Skeletal muscle tissue (tissue), 4 donors: ENCODE results near the gene TNFRSF19. TPM values are rescaled to one million over a fixed set of nuclear protein-coding genes. Genes with fewer than 3 reads are reported as not detected.

ENCODE experiments used
- H3K27ac ChIP-seq: one replicate; pipeline ENCODE4 v1.7.0; 2013; ENCODE audit warnings: mild to moderate bottlenecking, low read depth, low read length, inconsistent platforms
- H3K27me3 ChIP-seq, 3 donors: one replicate each; pipeline ENCODE4 v1.7.0; 2013; ENCODE audit warnings: low read length in 3 of 3; ENCODE audit not compliant: control insufficient read depth in 3 of 3, insufficient read depth in 3 of 3
- H3K36me3 ChIP-seq, 3 donors: one replicate each; pipeline ENCODE4 v1.7.0; 2013; ENCODE audit warnings: low read length in 3 of 3; ENCODE audit not compliant: control insufficient read depth in 3 of 3, insufficient read depth in 3 of 3
- H3K4me1 ChIP-seq, 3 donors: one replicate each; pipeline ENCODE4 v1.7.0; 2013; ENCODE audit warnings: low read length in 3 of 3, mild to moderate bottlenecking in 3 of 3; ENCODE audit not compliant: control insufficient read depth in 3 of 3, insufficient read depth in 3 of 3
- H3K4me3 ChIP-seq, 3 donors: one replicate each; pipeline ENCODE4 v1.7.0; 2013; ENCODE audit warnings: low read length in 3 of 3
- H3K9ac ChIP-seq, 3 donors: one replicate each; pipeline ENCODE4 v1.7.0; 2013; ENCODE audit warnings: low read length in 3 of 3, mild to moderate bottlenecking in 3 of 3, moderate library complexity in 2 of 3, low read depth in 1 of 3
- H3K9me3 ChIP-seq, 3 donors: one replicate each; pipeline ENCODE4 v1.7.0; 2013; ENCODE audit warnings: low read length in 3 of 3; ENCODE audit not compliant: control insufficient read depth in 3 of 3
- total RNA-seq: library from RNA; depleted of rRNA; stranded (reverse); fragments of >200 nt; gene quantifications from one replicate; pipeline ENCODE4 v1.2.3, GENCODE V29; 2014
- donor health status: Osteomylitis.

Gene TNFRSF19
- total RNA-seq, 1 donor from 2014 or later = 13.0 TPM

DNA sequence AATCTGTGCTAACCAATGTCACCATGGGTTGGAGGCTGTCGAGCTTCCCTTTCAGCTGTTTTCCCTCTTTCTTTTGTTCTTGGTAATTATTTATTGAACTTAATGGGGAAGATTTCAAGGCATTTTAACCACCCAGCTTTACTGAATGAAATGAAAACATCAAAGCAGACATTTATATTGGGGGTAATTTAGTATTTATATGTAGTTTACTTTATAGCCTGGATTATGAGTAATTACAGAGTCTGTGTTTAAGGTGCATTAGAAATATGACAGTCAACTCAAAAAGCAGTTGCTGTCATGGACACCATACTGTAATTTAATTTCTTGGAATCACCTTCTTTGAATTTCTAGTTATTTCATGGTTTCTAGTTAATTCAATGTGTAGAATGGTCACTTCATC is 42.0 kb downstream of the TNFRSF19 start:
- Histone ChIP-seq H3K4me3 (no peak overlapping the region), H3K9me3 (no peaks in the 10 kb centered on the region), H3K9ac (no peak overlapping the region), H3K36me3 (no peaks in the 10 kb centered on the region), H3K27ac (no peak overlapping the region), H3K4me1 (peaks cover 8 to 11% (median 10%) of the 10 kb centered on the region in 3 donors), H3K27me3 (no peaks in the 10 kb centered on the region)

DNA sequence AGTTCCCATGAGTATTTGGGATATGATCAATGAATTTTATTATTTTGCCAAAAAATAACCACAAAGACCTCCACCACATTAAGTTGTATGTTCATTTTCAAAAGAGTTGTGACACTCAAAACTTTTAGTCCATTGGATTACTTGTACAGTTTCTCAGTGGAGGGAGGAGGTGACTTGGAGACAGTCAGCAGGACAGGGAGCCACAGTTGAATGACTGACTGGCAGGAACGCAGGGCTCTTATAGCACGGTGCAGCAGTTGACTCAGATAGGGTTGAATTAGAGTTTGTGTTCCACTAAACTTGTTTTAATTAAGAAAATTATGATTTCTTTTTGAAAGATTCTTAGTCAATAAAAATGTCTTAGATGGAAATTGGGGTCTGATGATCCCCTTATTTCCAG is 42.5 kb downstream of the TNFRSF19 start:
- Histone ChIP-seq H3K4me3 (no peak overlapping the region), H3K27me3 (no peaks in the 10 kb centered on the region), H3K4me1 (peaks cover 8 to 11% (median 10%) of the 10 kb centered on the region in 3 donors), H3K36me3 (no peaks in the 10 kb centered on the region), H3K27ac (no peak overlapping the region), H3K9ac (no peak overlapping the region), H3K9me3 (no peaks in the 10 kb centered on the region)

DNA sequence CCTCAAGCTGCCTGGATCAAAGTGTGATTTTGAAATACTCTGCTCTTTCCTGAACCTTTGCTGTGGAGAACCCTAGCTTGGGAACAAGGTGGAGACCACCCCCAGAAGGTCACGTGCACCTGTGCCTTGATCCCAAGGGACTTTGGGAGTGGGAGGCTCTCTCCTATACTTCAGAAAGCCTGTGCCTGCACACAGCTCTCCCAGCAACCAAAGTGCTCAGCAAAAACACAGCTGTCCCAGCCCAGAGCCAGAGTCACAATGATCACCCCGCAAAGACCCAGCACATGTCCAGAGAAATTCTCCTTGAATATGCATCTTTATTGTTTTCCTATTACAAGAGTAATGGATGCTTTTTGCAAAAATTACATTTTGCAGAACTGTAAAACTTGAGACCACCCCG is 43.4 kb downstream of the TNFRSF19 start:
- H3K9ac ChIP-seq = no peak overlapping the region
- peaks cover 7 to 10% (median 8%) of the 10 kb centered on the region in 3 donors for H3K4me1 ChIP-seq
- no peaks in the 10 kb centered on the region for H3K9me3 ChIP-seq

DNA sequence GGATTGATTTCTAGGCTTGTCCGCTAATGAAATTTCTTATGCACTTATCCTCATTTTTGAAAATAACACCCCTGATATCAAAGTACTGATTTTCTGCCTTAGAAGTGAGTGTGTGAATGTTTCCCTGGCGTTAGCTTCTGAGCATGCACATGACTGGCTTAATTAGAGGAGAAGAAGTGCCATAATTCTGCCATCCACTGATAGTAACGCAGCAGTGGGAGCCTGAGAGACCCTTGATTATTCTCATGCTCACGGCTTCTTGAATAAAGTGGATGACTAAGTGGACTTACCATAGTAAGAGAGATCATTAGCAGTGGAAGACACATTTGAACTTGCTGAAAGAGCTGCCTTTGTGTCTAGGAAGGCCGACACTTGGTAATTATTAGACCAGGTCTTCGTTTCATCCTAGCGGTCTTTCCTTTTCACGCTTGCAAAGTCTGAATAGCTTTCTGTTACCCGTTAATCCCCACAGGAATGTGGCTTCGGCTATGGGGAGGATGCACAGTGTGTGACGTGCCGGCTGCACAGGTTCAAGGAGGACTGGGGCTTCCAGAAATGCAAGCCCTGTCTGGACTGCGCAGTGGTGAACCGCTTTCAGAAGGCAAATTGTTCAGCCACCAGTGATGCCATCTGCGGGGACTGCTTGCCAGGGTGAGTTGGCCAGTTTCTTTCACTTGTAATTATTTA is 45.3 kb downstream of the TNFRSF19 start:
- Histone ChIP-seq H3K36me3 (no peaks in the 10 kb centered on the region), H3K27ac (no peak overlapping the region), H3K4me1 (peaks cover 0 to 5% (median 4%) of the 10 kb centered on the region in 3 donors), H3K27me3 (no peaks in the 10 kb centered on the region), H3K9ac (no peak overlapping the region), H3K9me3 (no peaks in the 10 kb centered on the region), H3K4me3 (no peak overlapping the region)

More for the DNA sequence above, 43.4 kb downstream of the TNFRSF19 start:
- H3K27me3 ChIP-seq = no peaks in the 10 kb centered on the region
- H3K4me3 ChIP-seq = no peak overlapping the region
- H3K27ac ChIP-seq = no peak overlapping the region
- no peaks in the 10 kb centered on the region for H3K36me3 ChIP-seq

DNA sequence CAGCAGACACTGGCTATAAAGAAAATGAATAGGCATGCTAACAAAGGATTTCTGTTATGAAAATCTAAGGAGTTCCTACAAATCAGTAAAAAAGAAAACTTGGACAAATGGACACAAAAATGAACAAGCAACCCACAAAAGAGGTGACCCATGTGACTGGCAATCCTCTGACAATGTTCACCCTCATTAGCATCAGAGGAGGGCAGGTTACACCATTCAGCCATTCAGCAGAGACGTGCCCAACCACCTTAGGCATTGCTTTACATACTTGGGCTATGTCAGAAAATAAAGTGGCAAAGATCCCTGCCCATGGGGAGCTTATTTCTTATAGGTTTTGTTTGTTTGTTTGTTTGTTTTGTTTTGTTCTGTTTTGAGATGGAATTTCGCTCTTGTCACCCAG is 46.0 kb downstream of the TNFRSF19 start:
- Histone ChIP-seq H3K9ac (no peak overlapping the region), H3K36me3 (no peaks in the 10 kb centered on the region), H3K4me1 (peaks cover 0 to 3% (median 3%) of the 10 kb centered on the region in 3 donors), H3K27ac (no peak overlapping the region), H3K9me3 (no peaks in the 10 kb centered on the region), H3K27me3 (no peaks in the 10 kb centered on the region), H3K4me3 (no peak overlapping the region)

DNA sequence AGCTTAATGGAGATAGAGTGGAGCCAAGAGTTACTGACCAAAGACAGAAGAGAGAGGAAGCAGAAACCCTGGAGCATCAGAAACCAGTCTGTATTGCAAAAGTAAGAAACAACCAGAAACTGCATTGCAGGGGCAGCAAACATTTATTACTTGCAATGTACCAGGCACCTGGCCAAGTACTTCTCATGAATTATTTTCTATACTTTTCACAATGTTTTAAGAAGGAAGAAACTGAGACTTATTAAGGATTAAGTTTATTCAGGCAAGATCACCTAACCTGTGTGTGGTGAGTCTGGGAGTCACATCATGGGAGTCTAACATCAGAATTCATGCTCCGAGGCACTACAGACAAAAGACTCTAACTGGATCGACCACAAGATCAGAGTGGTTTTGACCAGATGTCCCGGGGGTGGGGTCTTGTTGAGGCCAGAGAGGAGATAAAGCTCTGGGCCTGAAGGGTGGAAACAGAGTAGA is 47.4 kb downstream of the TNFRSF19 start:
- peaks cover 0 to 3% (median 0%) of the 10 kb centered on the region in 3 donors for H3K4me1 ChIP-seq
- H3K4me3 ChIP-seq = no peak overlapping the region
- no peaks in the 10 kb centered on the region for H3K27me3 ChIP-seq
- H3K27ac ChIP-seq = no peak overlapping the region
- no peak overlapping the region for H3K9ac ChIP-seq
- no peaks in the 10 kb centered on the region for H3K36me3 ChIP-seq
- no peaks in the 10 kb centered on the region for H3K9me3 ChIP-seq

DNA sequence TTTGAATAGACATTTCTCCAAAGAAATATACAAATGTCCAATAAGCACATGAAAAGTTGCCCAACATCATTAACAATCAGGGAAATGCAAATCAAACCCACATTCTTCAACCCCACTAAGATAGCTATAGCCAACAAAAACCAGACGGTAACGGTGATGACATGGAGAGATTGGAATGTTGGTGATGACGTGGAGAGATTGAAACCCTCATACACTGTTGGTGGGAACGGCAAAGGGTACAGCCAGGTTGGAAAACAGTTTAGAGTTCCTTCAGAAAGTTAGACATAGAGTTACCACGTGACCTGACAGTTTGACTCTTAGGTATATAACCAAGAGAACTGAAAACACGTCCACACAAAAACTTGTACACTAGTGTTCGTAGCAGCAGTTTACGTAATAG is 48.1 kb downstream of the TNFRSF19 start:
- Histone ChIP-seq H3K36me3 (no peaks in the 10 kb centered on the region), H3K9ac (no peak overlapping the region), H3K4me1 (peaks cover 0 to 3% (median 0%) of the 10 kb centered on the region in 3 donors), H3K4me3 (no peak overlapping the region), H3K9me3 (no peaks in the 10 kb centered on the region), H3K27ac (no peak overlapping the region), H3K27me3 (no peaks in the 10 kb centered on the region)

DNA sequence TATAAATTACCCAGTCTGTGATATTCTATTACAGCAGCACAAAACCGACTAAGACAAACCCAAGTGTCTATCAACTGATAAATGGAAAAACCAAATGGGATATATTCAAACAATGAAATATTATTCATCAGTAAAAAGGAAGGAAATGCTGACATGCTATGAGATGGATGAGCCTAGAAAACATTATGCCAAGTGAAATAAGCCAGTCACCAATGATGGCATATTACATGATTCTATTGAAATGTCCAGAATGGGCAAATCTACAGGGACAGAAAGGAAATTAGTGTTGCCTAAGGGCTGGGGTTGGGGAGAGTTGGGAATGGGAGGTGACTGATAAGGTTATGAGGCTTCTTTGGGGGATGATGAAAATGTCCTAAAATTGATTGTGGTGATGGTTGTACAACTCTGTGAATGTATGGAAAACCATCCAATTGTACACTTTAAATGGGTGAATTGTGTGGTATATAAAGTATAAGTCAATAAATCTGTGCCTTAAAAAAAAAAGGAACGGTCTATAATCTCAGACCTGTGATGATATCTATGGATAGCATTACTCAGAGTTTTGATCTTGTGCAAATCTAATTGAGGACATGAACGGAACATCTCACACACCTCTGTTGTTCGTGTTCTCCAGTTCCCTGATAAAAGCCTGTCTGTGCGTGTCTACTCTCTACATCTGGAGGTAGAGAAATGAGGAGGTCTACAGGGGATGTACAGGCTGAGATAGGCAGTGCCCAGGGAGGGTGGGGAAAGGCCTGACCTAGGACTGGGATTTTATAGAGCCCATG is 49.0 kb downstream of the TNFRSF19 start:
- Histone ChIP-seq H3K4me1 (peaks cover 0 to 3% (median 0%) of the 10 kb centered on the region in 3 donors), H3K27me3 (no peaks in the 10 kb centered on the region), H3K9me3 (no peaks in the 10 kb centered on the region), H3K27ac (no peak overlapping the region), H3K36me3 (no peaks in the 10 kb centered on the region), H3K4me3 (no peak overlapping the region), H3K9ac (no peak overlapping the region)

DNA sequence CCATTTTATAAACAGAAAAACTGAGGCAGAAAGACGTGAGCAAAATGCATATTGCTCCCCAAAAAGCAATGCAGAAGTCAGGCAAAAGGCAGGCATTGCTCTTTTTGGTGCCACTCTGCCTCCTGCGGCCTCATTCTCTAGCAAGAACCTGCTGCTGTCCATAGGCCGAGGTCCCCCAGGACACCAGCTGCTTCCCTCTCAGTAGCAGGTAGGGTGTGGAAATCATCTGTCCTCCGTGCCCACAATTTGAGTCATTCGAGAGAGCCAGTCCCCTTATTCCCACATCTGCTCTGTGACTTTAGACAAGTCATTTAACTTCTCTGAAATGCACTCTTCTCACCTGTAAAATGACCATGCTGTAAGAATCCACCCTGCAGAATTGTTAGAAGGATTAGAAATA is 50.0 kb downstream of the TNFRSF19 start:
- no peaks in the 10 kb centered on the region for H3K9me3 ChIP-seq
- H3K4me3 ChIP-seq = no peak overlapping the region
- H3K4me1 ChIP-seq = peaks cover 0 to 3% (median 0%) of the 10 kb centered on the region in 3 donors
- H3K27ac ChIP-seq = no peak overlapping the region
- no peaks in the 10 kb centered on the region for H3K27me3 ChIP-seq
- H3K9ac ChIP-seq = no peak overlapping the region
- H3K36me3 ChIP-seq = no peaks in the 10 kb centered on the region
